Hepatocyte (in vitro differentiated cells): Measurements from ENCODE around the gene KCNV2. TPM values are rescaled to one million over a fixed set of nuclear protein-coding genes. Genes with fewer than 3 reads are reported as not detected.
A peak's percentile ranks its signal among the peaks of the same experiment; 100 is the strongest.

Experiments used
- DNase-seq: peaks from one replicate; pipeline ENCODE4 v3.0.0-alpha.2; 2016; ENCODE audit warnings: low spot score
- H2AFZ ChIP-seq: fragments of 200-600 bp; sonication (generic); 2 replicates; pipeline ENCODE4 v1.6.0; 2016; ENCODE audit warnings: antibody characterized with exemption, mild to moderate bottlenecking
- H3K27ac ChIP-seq: fragments of 200-600 bp; sonication (generic); 2 replicates; pipeline ENCODE4 v1.5.1; 2016; ENCODE audit warnings: mild to moderate bottlenecking
- H3K27me3 ChIP-seq: fragments of 200-600 bp; sonication (generic); 2 replicates; pipeline ENCODE4 v1.6.1; 2016
- H3K36me3 ChIP-seq: fragments of 200-600 bp; sonication (generic); replicated peaks from 2 replicates; pipeline ENCODE4 v1.5.1; 2016; ENCODE audit warnings: low read depth; ENCODE audit not compliant: insufficient read depth
- H3K4me1 ChIP-seq: fragments of 200-600 bp; sonication (generic); 2 replicates; pipeline ENCODE4 v1.5.1; 2016; ENCODE audit warnings: mild to moderate bottlenecking, moderate library complexity; ENCODE audit not compliant: insufficient read depth
- H3K4me2 ChIP-seq: fragments of 200-600 bp; sonication (generic); 2 replicates; pipeline ENCODE4 v1.6.0; 2016
- H3K4me3 ChIP-seq: fragments of 200-600 bp; sonication (generic); 2 replicates; pipeline ENCODE4 v1.5.1; 2016; ENCODE audit warnings: mild to moderate bottlenecking
- H3K79me2 ChIP-seq: fragments of 200-600 bp; sonication (generic); 2 replicates; pipeline ENCODE4 v1.6.0; 2017; ENCODE audit warnings: mild to moderate bottlenecking
- H3K9me2 ChIP-seq: fragments of 200-600 bp; sonication (generic); replicated peaks from 2 replicates; pipeline ENCODE4 v1.6.0; 2017; ENCODE audit warnings: mild to moderate bottlenecking; ENCODE audit not compliant: insufficient read depth
- H3K9me3 ChIP-seq: fragments of 200-600 bp; sonication (generic); 2 replicates; pipeline ENCODE4 v1.5.1; 2016; ENCODE audit warnings: low read depth, mild to moderate bottlenecking
- H4K20me1 ChIP-seq: fragments of 200-600 bp; sonication (generic); 2 replicates; pipeline ENCODE4 v1.6.0; 2016; ENCODE audit warnings: mild to moderate bottlenecking; ENCODE audit not compliant: insufficient read depth, poor library complexity, severe bottlenecking
- CTCF ChIP-seq: fragments of 200-600 bp; sonication (generic); IDR thresholded peaks from 2 replicates; pipeline ENCODE4 v1.5.1; 2016; ENCODE audit warnings: antibody characterized with exemption, mild to moderate bottlenecking; ENCODE audit not compliant: poor library complexity
- EZH2 ChIP-seq: fragments of 200-600 bp; sonication (generic); IDR thresholded peaks from 2 replicates; pipeline ENCODE4 v1.6.1; 2016; ENCODE audit warnings: antibody characterized with exemption, mild to moderate bottlenecking, borderline replicate concordance
- EZH2phosphoT487 ChIP-seq: fragments of 200-600 bp; sonication (generic); IDR thresholded peaks from one replicate; pipeline ENCODE4 v1.6.1; 2018; ENCODE audit warnings: antibody characterized with exemption, mild to moderate bottlenecking, low read depth, moderate library complexity; ENCODE audit not compliant: unreplicated experiment, severe bottlenecking
- WGBS: methylation state at CpG from one replicate; pipeline ENCODE4 v1.1.6; 2016; ENCODE audit warnings: low lambda C conversion rate; ENCODE audit errors: missing lambda C conversion rate; 5-methylcytosine and 5-hydroxymethylcytosine counted together
- polyA plus RNA-seq: library from polyadenylated mRNA; unstranded; fragments of >200 nt; fragmentation: Nextera tagmentation; extraction: Ambion mirVana; gene quantifications from 2 replicates; pipeline ENCODE4 v1.2.1, GENCODE V29; 2016
- total RNA-seq: library from RNA; depleted of rRNA; stranded (reverse); fragments of >200 nt; gene quantifications from 2 replicates; pipeline ENCODE4 v1.2.3, GENCODE V29; 2014

The KCNV2 gene
- total and polyA plus RNA-seq, 2 experiments from 2014 or later: 0.13 TPM; not detected in 1

- Histone ChIP-seq H3K4me2 (no peak overlapping the region), H3K79me2 (no peaks in the 10 kb centered on the region), H2AFZ (no peak overlapping the region), H4K20me1 (no peaks in the 10 kb centered on the region), H3K36me3 (no peaks in the 10 kb centered on the region), H3K4me1 (no peaks in the 10 kb centered on the region), H3K27me3 (no peaks in the 10 kb centered on the region), H3K4me3 (no peak overlapping the region), H3K27ac (no peak overlapping the region), H3K9me3 (no peaks in the 10 kb centered on the region), H3K9me2 (no peaks in the 10 kb centered on the region)
- TF ChIP-seq EZH2phosphoT487: no peak
- TF ChIP-seq EZH2: no peak
- TF ChIP-seq CTCF: peak; percentile 78
- WGBS: 19% methylated on average over 5 of the region's 5 CpGs
- peak; percentile 72 for DNase-seq
These were observed 10.8 kb downstream of the KCNV2 start for GRCh38 chr9:2727966-2728613.

GRCh38 chr9:2729003-2729402 lies 11.7 kb downstream of the KCNV2 start:
- H3K27ac ChIP-seq: no peak overlapping the region
- no peak overlapping the region for H3K4me2 ChIP-seq
- H4K20me1 ChIP-seq: no peaks in the 10 kb centered on the region
- TF ChIP-seq EZH2 (no peak), EZH2phosphoT487 (no peak), CTCF (no peak)
- no peaks in the 10 kb centered on the region for H3K4me1 ChIP-seq
- no peak overlapping the region for H3K4me3 ChIP-seq
- H3K27me3 ChIP-seq: no peaks in the 10 kb centered on the region
- no peak overlapping the region for H2AFZ ChIP-seq
- no peaks in the 10 kb centered on the region for H3K9me2 ChIP-seq
- H3K9me3 ChIP-seq: no peaks in the 10 kb centered on the region
- H3K79me2 ChIP-seq: no peaks in the 10 kb centered on the region
- H3K36me3 ChIP-seq: no peaks in the 10 kb centered on the region
- no peak for DNase-seq
- 89% methylated on average over 5 of the region's 5 CpGs for WGBS

- no peaks in the 10 kb centered on the region for H3K36me3 ChIP-seq
- DNase-seq: no peak
- WGBS: 93% methylated on average over 3 of the region's 3 CpGs
These were observed 12.4 kb downstream of the KCNV2 start for GRCh38 chr9:2729721-2730120.

More at GRCh38 chr9:2729721-2730120, 12.4 kb downstream of the KCNV2 start:
- Histone ChIP-seq H2AFZ (no peak overlapping the region), H4K20me1 (no peaks in the 10 kb centered on the region), H3K27ac (no peak overlapping the region), H3K9me2 (no peaks in the 10 kb centered on the region), H3K4me1 (no peaks in the 10 kb centered on the region), H3K4me2 (no peak overlapping the region), H3K9me3 (no peaks in the 10 kb centered on the region), H3K79me2 (no peaks in the 10 kb centered on the region), H3K27me3 (no peaks in the 10 kb centered on the region), H3K4me3 (no peak overlapping the region)
- TF ChIP-seq EZH2phosphoT487: no peak
- no peak for TF ChIP-seq CTCF
- TF ChIP-seq EZH2: no peak
